Measurements from ENCODE around the gene METTL16.
"Not testable (repeated sequence)": the region's sequence is repeated elsewhere in the genome, so short reads cannot be mapped to it uniquely, and the experiment has no call there.

METTL16 gene

GRCh38 chr17:2511462-2512369 lies at the start of gene METTL16:
Gene METTL16, minus strand, starts transcription at chr17:2511888. Its CDS starts 9,557 bp downstream, at chr17:2502331.
- peak; percentile 97 for DNase-seq (ENCODE audit: low read depth in 2 of 2)

GRCh38 chr17:2560658-2561057 lies 49.0 kb upstream of the METTL16 start:
- DNase-seq (ENCODE audit: low read depth in 2 of 2): no peak

- DNase-seq (ENCODE audit: low read depth in 2 of 2): no peak
Measured at GRCh38 chr17:2551928-2552327, 40.2 kb upstream of the METTL16 start.

GRCh38 chr17:2551493-2551892 lies 39.8 kb upstream of the METTL16 start:
- no peak for DNase-seq (ENCODE audit: low read depth in 2 of 2)

- DNase-seq (ENCODE audit: low read depth in 2 of 2): no peak
Measured at GRCh38 chr17:2549392-2550211, 37.9 kb upstream of the METTL16 start.

- not testable (repeated sequence) for DNase-seq (ENCODE audit: low read depth in 2 of 2)
Measured at GRCh38 chr17:2548026-2548425, 36.3 kb upstream of the METTL16 start.

GRCh38 chr17:2547176-2547575 lies 35.5 kb upstream of the METTL16 start:
- peak in 1 of 2 experiments; percentile 3 for DNase-seq (ENCODE audit: low read depth in 2 of 2)

GRCh38 chr17:2545393-2545792 lies 33.7 kb upstream of the METTL16 start:
- no peak for DNase-seq (ENCODE audit: low read depth in 2 of 2)

- DNase-seq (ENCODE audit: low read depth in 2 of 2): no peak
Measured at GRCh38 chr17:2542456-2542855, 30.8 kb upstream of the METTL16 start.

GRCh38 chr17:2542056-2542455 lies 30.4 kb upstream of the METTL16 start:
- DNase-seq (ENCODE audit: low read depth in 2 of 2): no peak

- not testable (repeated sequence) for DNase-seq (ENCODE audit: low read depth in 2 of 2)
Measured at GRCh38 chr17:2537579-2537978, 25.9 kb upstream of the METTL16 start.

- no peak for DNase-seq (ENCODE audit: low read depth in 2 of 2)
Measured at GRCh38 chr17:2532146-2532720, 20.5 kb upstream of the METTL16 start.

GRCh38 chr17:2531243-2531954 lies 19.7 kb upstream of the METTL16 start:
- not testable (repeated sequence) for DNase-seq (ENCODE audit: low read depth in 2 of 2)

GRCh38 chr17:2521775-2522410 lies 10.2 kb upstream of the METTL16 start:
- DNase-seq (ENCODE audit: low read depth in 2 of 2): not testable (repeated sequence)

GRCh38 chr17:2521257-2521656 lies 9.6 kb upstream of the METTL16 start:
- no peak for DNase-seq (ENCODE audit: low read depth in 2 of 2)

- no peak for DNase-seq (ENCODE audit: low read depth in 2 of 2)
Measured at GRCh38 chr17:2517539-2517938, 5.9 kb upstream of the METTL16 start.

GRCh38 chr17:2511138-2511461 lies 588 bp downstream of the METTL16 start:
- no peak for DNase-seq (ENCODE audit: low read depth in 2 of 2)

- DNase-seq (ENCODE audit: low read depth in 2 of 2): no peak
Measured at GRCh38 chr17:2510559-2510958, 1.1 kb downstream of the METTL16 start.

- no peak for DNase-seq (ENCODE audit: low read depth in 2 of 2)
Measured at GRCh38 chr17:2508035-2508434, 3.7 kb downstream of the METTL16 start.

GRCh38 chr17:2507015-2507414 lies 4.7 kb downstream of the METTL16 start:
- DNase-seq (ENCODE audit: low read depth in 2 of 2): not testable (repeated sequence)

GRCh38 chr17:2503627-2504026 lies 8.1 kb downstream of the METTL16 start:
- DNase-seq (ENCODE audit: low read depth in 2 of 2): no peak
